Smooth muscle cell of the brain vasculature (primary cell): ENCODE measurements around the gene SH3RF1.

Experiments used
- DNase-seq: peaks from one replicate; pipeline ENCODE4 v3.0.0-alpha.2; 2012; ENCODE audit warnings: low read depth, low spot score

Gene SH3RF1

DNA sequence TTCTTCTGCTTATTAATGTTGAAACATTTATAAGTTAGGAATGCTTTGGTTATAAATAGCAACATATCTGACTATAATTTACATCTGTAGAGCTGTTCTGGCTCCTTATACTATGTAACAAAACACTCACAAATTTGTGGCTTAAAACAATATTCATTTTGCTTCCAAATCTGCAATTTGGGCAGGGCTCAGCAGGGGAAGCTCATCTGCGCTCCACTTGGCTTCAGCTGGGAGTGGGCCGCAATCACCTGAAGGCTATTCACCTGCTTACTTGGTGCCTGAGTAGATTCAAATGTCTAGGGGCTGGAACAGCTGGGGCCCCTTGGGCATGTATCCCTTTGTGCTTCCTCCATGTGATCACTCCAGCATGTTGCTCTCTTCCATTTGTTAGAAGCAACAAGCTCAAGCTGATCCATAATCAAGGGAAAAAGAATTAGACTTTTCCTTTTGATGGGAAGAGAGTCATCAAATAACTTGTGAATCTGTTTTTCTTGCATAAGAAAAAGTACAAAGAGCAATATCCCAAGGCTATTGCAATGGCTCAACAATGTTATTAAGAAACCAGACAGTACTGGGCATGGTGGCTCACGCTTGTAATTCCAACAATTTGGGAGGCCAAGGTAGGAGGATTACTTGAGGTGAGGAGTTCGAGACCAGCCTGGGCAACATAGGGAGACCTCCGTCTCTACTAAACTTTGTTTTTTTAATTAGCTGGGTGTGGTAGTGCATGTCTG, 225.9 kb downstream of the SH3RF1 start:
- no peak for DNase-seq
